Stimulated activated CD8-positive, alpha-beta memory T cell treated with anti-CD3 and anti-CD28 coated beads, Interleukin-12 subunit alpha, Interleukin-12 subunit beta, amount 100 ng/mL, for 4 hours (primary cell): ENCODE results near the gene SIGLEC15.
"Not testable (repeated sequence)": the region's sequence is repeated elsewhere in the genome, so short reads cannot be mapped to it uniquely, and the experiment has no call there.

Experiments
- DNase-seq: peaks from one replicate; pipeline ENCODE4 v3.0.0-alpha.2; 2020; ENCODE audit warnings: low read depth

The SIGLEC15 gene, protein sequence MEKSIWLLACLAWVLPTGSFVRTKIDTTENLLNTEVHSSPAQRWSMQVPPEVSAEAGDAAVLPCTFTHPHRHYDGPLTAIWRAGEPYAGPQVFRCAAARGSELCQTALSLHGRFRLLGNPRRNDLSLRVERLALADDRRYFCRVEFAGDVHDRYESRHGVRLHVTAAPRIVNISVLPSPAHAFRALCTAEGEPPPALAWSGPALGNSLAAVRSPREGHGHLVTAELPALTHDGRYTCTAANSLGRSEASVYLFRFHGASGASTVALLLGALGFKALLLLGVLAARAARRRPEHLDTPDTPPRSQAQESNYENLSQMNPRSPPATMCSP

DNA sequence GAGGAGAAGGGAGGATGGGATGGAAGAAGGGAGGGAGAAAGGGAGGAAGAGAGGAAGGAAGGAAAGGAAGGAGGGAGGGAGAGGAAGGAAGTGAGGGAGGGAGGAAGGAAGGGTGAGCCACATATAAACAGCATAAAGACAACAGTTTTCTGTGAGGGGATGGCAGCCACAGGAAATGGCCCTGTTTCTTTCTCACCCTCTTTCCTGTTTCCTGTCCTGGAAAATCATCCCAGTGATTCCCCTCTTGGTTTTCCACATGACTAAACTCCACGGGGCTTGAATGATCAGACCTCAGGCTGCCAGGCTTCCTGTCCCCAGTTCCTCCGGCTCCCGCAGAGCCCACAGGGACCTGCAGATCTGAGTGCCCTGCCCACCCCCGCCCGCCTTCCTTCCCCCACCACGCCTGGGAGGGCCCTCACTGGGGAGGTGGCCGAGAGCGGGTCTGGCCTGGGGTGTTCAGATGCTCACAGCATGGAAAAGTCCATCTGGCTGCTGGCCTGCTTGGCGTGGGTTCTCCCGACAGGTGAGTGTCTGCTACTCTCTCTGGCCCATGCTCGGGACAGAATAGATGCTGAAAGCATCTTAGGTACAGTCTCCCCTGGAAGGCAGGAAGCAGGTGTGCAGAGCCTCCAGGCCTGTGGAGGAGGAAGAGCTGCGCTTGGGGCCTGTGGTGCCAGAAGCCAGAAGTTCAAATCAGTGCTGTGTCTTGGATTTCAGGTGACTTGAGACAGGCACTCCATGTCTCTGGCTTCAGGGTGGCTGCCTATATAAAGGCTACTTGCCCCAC lies at the start of gene SIGLEC15:
Gene SIGLEC15, plus strand, starts transcription at position 418 of the 787 bp plus-strand sequence. Its CDS starts 54 bp downstream, at position 472.
- no peak for DNase-seq

DNA sequence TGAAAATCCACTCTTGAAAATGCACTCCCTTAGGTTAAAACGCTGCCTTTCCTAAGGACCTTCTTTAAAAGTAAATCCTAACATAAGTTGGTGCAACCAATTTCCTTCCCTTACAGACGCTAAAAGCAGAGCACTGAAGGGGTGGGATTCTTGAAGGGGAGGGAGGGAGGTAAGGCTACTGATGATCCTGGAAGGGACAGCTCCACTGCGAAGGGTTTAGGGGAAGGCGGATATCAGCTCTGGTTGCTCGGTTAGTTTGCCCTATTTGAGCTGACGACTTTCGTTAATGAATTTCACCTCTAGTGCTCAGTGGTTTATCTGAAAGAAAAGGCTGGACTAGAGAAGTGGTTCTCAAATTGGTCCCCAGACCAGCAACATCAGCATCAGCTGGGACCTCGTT lies 49.7 kb upstream of the SIGLEC15 start:
- no peak for DNase-seq

DNA sequence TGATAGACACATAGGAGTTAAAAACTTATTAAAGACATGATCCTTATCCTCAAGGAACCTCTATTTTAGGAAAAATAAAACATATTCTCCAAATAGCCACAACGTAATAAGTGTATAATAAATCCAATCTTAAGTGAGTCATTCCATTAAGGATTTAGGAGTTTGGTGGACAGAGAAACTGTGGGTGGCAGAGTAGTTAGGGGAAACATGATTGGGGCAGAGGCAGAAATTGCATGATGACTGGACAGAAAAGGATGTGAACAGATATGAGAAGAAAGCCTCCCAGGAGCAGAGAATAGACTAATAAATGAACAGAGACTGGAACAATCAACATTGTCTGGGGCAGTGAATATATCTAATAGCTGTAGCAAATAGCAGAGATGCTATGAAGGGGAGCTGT lies 48.1 kb upstream of the SIGLEC15 start:
- DNase-seq = no peak

DNA sequence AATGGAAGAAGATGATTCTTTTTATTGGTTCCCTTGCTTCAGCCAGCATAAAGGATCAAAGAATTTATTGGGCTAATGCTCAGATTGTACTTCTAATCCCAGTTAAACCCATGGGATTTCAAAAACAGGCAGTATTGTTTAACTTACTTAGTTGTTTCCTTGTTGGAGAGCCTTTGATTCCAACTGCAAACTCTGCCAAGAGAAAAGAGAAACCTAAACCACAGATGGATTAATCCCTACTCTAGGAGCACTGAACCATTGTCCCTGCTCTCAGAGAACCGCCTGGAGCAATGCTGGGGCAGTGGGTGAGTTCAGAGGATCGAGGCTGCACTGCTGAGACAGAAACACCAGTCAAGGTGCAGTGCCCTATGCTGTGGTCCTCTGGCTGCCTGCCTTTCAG lies 44.9 kb upstream of the SIGLEC15 start:
- DNase-seq = no peak

DNA sequence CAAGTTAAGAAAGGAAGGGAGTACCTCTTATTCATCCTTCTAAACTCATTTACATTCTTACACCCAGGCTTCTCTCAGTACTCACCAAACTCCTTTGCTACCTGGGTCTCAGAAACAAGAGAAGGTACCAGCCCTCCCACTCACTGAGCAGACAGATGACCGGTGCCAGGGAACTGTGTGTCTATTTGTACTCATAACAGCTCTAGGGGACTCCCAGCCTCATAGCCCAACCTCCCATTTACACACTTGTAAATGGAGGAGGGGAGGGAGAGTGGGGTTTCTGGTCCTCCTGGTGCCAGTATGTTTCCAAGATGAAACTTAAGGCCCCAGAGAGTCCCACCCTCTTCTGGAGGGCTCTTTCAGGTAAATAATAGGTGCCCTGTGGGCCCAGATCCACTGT lies 42.8 kb upstream of the SIGLEC15 start:
- no peak for DNase-seq

DNA sequence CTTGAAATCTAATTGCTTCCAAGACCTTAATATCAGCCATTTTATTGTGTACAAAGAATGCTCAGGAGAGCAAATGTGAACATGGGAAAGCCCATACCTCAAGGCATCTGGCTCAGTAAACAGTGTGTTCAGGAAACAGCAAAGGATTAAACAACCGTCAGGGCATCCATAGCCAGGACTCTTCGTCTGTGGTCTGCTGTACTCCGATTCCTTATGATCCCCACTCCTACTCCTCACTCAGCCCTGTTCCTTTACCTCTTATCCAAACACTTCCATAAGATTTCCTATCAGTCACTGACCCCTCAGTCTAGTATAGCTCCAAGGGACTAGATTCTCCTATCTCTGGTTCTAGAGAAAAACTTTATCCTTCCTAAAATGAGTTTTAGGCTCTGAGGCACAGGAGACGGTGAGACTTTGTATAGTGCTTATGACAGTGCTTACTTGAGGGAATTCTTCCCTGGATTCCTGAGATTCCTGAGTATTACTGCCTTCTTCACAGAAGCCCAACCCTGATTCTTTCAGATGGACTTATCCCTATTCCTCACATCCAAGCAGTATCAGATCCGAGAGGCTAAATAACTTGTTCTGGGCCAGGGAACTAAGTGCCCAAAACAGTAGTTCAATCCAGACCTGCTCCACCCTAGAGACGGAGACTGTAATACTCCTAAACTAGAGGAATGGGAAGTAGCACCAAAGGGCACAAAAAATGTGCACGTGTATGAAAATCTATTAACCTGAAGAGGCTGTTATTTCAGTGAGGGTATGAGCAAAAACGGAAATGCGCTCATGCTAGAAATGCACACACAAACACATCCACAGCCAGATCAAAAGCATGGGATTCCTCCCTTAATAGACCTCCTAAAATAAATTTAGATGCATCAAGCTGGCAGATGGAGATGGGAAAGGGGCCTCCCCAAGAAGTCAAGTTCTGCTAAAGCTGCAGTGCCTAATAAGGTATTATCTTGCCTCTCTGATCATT lies 42.1 kb upstream of the SIGLEC15 start:
- no peak for DNase-seq

DNA sequence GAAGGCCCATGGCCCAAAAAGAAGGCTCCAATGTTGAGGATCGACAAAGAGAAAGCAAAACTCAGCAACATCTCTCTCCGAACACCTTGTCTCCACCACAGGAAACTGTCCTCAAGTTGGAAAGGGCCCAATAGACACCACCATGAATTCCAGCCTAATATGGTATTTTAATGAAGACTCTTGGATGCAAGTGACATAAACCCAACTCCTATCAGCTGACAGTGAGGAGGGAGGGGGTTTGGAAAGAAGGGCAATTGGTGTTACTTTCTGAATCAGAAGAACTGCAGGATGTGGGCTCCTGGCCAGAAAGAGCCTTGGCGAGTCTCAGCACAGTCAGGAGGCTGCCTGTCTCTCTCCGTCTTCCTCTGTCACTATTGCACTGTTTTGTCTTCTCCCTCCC lies 40.3 kb upstream of the SIGLEC15 start:
- no peak for DNase-seq

DNA sequence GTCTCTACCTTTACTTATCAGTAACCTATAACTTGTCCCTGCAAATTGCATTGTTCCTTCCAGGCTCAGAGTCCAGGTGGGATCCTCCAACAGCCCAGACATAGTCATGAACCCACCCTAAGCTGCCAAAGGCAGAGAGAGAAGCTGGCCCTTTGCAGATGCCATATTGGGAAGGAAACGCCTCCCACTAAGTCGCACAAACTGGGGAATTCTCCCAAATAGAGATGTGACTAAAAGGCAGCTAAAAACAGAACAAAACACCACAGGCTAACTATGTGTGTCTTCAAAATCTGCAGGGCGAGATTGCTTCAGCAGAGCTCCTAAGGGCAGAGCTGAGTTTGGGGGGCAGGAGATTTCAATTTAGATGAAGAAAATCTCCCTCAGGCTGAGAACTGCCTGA lies 38.5 kb upstream of the SIGLEC15 start:
- no peak for DNase-seq

DNA sequence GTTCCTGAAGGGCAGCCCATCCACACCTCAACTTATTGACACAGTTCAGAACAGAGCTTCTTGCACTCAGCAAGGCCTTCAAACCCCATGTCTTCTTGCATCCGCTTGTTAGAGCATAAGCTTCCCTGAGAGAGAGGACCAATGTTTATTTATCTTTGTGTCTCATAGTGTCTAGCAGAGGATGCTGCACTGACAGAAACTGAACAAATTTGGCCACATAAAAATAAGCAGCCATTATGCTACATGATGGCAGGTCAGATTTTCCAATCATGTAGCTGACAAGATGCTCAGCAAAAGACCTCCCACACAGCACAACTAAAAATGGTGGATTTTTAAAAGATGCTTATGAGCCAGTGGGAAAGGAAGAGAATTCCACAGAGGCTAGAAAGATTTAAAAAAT lies 38.1 kb upstream of the SIGLEC15 start:
- DNase-seq = no peak

DNA sequence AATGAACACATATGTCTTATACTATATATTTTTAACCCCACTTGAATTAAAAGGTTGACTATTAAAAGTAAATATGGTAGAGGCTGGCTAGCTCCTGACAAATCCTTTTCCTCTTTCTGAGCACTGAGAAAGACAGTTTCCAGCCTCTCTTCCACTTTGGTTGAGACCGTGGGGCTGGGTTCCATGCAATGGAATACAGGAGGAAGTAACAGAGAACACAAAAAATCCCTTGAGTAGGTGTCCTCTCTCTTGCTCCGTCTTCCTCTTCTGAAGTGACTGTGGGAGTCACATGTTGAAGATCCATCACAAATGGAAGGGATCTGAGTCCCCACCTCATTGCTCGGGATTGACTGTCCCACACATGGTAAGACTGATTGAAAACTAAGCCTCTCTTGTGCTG lies 36.6 kb upstream of the SIGLEC15 start:
- DNase-seq = no peak

DNA sequence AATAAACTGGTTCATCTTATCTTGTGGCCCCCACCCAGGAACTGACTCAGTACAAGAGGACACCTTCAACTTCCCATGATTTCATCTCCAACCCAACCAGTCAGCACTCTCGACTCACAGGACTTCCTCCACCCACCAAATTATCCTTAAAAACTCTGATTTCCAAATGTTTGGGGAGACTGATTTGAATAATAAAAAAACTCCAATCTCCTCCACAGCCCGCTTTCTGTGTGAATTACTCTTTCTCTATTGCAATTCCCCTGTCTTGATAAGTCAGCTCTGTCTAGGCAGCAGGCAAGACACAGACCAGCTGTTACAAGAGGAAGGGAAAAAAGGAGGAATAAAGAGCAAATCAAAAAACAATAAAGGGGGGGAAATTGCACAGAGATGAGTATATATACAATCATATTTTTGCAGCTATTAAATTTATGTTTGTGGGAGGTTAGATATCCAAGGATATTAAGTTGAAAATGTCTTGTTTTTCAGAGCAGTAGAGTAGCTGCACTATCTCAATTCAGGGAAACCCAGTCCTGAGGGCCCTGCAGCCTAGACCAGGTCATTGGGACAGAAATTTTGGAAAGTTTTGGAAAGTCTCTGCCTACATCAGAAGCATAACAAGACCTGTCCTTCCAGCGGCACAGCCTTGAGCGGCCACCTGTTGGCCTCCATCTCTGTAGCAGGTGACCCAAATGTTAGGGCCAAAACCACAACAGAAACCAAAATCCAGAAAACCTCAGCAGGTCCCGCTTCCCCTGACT lies 32.8 kb upstream of the SIGLEC15 start:
- DNase-seq = no peak

DNA sequence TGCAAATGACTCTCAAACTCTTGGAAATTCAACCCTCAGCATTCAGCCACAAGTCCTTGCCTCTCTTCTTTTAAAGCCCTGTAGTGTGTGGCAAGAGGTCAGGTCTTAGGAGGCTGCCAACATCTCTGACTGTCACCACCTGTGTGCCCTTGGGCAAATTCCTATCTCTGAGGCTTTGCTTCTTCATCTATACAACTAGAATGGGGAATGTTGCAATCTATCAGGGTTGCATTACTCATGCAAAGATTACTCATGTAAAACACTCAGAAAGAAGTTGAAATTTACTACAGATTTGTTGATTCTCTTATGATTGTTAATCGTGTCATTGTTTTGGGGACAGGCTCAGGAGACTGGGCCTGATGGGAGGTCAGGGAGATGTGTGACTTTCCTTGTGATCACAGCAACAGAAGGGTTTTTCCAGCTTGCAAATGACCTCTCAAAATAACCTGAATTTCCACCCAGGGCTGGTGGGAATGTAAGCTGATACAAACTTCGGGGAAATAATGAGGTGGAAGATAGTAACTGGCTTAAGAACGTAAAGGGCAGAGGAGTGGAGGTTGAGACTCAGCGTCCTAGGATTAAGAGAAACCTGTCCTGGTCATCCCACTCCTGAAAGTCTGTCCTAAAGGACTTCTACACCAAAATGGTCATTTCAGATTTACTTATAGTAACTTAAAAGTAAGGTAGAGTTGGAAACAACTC lies 32.1 kb upstream of the SIGLEC15 start:
- DNase-seq = no peak

DNA sequence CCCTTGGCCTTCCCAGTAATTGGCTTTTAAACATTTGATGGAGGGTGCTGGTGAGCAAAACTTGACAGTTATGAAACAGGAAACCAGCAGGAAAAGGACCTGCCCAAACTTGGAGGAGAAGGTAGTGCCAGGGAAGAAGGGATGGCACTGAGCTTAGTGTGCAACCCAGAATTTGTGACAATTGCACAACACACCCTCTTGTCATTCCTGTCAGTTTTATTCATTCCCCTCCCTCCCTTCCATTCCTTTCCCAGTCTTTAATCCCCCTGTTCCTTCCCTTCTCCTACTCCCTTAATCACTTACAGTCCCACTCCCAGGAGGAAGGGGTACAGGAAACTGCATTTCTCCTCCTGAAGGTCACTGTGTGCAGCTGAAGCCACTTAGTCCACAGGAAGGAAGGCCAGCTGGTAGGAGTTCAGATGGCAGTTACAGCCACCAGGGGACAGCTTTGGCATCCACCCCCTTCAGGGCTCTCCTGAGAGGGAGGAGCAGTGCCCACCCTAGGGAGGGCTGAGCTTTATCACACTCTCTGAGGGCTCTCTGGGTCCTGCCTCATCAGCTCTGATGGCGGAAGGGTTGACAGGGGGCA lies 24.0 kb upstream of the SIGLEC15 start:
- DNase-seq = no peak

DNA sequence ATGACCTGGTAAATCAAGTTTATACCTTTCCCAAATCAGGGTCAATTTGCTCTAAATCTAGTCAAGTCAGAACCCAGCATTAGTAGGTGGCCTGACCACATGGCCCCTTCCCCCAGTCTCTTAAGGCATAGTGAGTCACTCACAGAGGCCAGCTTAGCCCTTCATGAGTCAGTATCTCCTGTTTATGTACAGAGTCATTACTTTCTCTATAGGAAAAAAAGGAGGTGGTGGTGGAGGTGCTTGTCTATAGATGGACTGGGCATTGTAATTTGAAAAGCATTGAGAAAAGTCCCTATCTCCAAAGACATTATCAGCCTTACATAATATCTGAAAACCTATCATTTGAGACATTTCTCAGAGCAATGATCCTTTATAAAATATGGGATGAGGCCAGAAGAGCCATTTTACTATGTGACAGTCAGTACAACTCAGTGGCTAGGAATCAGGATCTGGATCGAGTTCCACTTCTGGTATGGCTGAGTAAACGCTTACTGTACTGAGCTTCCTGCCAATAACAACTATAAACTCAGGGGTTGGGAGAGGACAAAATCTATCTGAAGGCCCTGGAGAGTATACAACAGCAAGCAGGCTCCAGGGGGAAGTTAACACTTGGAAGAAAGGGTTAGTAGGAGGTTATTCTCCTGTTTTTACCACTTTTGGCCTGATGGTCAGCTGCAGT lies 22.5 kb upstream of the SIGLEC15 start:
- no peak for DNase-seq

DNA sequence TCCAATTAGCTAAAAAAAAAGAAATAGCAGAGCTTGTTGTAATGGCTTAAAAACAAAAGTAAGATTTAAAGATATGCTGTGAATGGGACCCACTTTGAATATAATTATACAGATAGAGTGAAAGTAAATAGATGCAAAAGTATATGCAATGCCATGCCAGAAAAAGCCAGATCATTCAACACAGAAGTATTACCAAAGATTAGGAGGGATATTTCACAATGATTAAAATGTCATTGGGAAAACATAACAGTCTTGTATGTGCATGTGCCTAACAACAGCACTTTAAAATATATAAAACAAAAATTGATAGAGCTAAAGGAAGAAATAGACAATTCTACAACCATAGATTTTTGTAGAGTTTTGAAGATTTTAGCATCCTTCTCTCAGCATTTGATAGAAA lies 19.9 kb upstream of the SIGLEC15 start:
- no peak for DNase-seq

DNA sequence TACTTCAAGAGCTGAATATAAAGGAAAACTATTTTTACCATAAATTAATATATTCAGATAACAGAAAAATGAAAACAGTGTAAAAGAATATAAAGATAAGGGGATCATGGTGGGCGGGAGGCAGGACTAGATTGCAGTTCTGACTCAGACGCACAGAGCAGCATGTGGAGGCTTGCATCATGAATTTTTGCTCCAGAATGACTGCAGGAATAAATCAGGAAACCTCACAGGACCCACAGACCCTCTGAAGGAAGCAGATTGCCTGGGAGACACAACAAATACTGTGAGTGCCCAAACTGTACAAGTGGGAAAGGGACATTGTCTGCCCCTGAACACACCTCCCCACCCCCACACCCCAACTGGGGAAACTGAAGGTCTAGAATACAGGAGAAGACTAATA lies 19.2 kb upstream of the SIGLEC15 start:
- DNase-seq = no peak

DNA sequence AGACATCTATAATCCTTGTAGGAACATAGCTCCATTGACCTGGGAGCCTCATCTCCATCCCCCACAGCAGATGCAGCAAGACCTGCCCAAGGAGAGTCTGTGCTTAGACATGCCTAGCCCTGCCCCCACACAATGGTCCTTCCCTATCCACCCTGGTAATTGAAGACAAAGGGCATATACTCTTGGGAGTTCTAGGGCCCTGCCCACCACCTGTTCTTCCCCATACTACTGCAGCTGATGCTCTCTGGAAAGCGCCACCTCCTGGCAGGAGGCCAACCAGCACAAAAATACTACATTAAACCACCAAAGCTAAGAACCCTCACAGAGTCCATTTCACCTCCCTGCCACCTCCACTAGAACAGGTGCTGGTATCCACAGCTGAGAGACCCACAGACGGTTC lies 18.3 kb upstream of the SIGLEC15 start:
- DNase-seq = not testable (repeated sequence)

DNA sequence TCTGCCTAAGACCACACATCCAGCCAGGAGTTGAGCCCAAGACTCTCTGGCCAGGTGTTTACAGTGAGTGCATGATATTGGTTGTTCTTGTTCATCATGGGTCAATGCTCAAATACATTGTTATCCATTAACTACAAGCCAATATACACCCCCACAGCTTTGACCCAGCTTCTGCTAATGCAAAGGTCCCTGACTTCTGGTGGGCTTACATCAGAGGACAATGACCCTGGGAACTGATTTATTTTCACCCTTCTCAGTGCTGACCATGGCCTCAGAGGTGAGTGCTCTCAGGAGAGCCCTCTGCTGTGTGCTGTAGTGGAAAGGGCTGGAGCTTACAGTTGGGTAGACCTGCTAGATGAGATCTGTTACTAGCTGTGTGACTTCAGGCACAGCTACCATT lies 10.7 kb upstream of the SIGLEC15 start:
- not testable (repeated sequence) for DNase-seq

DNA sequence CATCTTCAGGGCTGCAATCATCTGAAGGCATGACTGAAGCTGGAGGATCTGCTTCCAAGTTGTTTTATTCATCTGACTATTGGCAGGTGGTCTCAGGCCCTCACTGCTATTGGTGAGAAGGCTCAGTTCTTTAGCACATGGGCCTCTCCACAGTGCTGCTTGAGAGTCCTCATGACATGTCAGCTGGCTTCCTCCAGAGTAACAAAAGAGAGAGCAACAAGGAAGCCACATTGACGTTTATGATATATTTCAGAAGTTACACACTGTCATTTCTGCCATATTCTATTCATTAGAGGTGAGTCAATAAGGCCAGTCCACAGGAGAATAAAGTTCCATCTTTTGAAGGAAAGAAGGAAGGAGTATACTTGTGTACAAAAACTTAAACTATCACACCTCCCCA lies 7.9 kb upstream of the SIGLEC15 start:
- DNase-seq = no peak

DNA sequence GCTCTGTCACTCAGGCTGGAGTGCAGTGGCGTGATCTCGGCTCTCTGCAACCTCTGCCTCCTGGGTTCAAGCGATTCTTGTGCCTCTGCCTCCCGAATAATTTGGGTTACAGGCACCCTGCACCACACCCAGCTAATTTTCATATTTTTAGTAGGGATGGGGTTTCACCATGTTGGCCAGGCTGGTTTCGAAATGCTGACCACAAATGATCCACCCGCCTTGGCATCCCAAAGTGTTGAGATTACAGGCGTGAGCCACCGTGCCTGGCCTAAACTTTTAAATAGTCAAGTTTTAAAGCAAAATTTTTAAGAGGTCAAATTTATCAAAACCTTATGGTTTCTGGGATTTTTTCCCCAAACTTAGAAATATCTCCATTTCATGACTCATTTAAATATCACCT lies 6.7 kb upstream of the SIGLEC15 start:
- DNase-seq = not testable (repeated sequence)
